HS-5 (cell line): Measurements from ENCODE around the gene PGM3.

Experiments used
- DNase-seq: peaks from one replicate; pipeline ENCODE4 v3.0.0-alpha.2; 2012; ENCODE audit warnings: low read depth

Gene PGM3

DNA sequence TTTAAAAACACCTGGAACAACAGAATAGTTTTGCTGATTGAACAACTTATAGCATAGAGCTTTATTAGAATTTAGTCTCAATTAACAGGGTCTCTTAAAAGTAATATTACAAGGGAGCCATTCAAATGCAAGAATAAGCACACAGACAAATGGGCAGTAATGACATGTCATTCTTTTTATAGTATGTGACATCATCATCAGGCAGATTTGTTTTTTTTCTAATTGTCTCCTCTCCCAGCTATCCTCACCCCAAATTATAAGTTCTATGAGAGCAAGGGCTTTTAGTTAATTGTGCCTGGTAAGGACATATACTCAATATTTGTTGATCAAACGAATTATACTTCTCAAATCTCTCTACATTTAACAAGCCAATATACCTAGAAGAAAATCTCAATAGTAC, 11.0 kb downstream of the PGM3 start:
- no peak for DNase-seq

- no peak for DNase-seq
Observed at GRCh38 chr6:83180426-83180950, 12.6 kb downstream of the PGM3 start.

DNA sequence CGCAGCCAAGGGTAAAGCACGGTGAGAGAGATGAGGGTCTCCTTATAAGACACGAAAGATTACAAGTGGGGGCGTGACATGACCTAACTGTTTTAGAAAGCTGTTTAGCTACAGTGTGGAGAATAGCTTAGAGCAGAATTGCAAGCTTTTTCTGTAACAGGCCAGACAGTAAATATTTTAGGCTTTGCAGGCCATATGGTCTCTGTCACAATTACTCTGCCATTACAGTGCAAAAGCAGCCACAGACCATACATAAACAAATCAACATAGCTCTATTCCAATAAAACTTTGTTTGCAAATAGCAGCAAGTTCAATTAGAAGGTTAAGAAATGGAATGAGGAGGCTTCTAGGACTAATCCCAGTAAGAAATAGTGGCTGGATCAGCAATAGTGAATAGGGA, 16.8 kb downstream of the PGM3 start:
- no peak for DNase-seq

- DNase-seq: no peak
Observed at GRCh38 chr6:83169511-83169910, 23.6 kb downstream of the PGM3 start.

- no peak for DNase-seq
Observed at GRCh38 chr6:83169106-83169505, 24.0 kb downstream of the PGM3 start.

DNA sequence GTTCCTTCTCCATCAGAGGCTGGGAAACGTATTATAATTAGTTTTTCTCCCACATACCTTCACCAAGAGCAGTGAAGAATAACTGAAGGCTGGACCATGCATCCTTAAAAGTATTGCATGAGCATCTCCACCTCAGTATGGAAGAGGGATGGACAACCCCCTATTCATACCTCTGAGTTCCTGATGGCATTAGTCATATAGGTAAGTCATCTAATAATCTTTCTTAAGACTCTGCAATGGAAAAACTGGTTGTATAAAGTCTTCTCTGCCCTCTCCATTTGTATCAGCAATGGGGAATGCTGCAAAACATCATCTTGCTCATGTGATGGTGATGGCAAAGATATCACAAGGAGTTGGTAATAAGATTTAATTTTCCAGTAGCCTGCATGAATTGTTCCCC, 24.5 kb downstream of the PGM3 start:
- DNase-seq: no peak

DNA sequence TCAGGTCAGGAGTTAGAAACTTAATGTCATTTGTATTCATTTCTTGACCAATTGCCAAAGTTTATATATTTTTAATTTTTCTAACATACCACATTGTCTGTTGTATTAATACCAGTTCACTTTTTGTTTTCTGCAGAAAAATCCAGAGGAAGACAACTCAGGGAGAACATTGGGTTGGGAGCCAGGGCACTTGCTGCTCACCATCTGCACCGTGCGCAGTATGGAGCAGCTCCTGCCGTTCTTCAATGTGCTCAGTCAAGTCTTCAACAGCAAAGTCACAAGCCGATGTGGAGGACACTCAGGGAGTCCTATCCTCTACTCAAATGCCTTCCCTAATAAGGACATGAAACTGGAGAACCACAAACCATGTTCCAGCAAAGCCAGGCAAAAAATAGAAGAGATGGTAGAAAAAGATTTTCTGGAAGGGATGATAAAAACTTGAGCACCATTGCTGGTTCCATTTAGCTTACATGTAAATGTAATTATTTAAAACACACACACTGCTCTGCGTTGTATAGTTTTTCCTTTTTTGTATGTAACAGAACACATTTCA, 25.3 kb downstream of the PGM3 start:
- DNase-seq: no peak

DNA sequence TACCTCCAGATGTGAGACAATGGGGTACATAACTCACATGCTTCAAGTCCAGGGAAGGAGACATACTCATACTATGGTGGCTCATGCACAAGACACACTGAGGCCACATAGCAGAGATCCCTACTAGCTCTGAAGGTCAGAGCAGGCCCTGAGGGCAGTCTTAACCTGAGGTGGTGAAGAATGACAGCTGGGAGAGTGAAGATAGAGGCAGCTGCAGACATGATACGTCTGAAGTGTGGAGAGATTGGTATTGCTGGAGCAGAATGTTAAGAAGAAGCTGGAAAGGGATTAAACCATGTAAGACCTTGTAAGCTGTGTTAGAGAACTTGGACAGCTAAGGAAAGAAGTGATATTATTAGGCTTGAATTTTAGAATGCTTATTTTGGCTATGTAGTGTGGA, 32.9 kb downstream of the PGM3 start:
- no peak for DNase-seq

GRCh38 chr6:83155794-83156193, 37.3 kb downstream of the PGM3 start:
- no peak for DNase-seq

GRCh38 chr6:83153883-83154521, 39.1 kb downstream of the PGM3 start:
- no peak for DNase-seq

DNA sequence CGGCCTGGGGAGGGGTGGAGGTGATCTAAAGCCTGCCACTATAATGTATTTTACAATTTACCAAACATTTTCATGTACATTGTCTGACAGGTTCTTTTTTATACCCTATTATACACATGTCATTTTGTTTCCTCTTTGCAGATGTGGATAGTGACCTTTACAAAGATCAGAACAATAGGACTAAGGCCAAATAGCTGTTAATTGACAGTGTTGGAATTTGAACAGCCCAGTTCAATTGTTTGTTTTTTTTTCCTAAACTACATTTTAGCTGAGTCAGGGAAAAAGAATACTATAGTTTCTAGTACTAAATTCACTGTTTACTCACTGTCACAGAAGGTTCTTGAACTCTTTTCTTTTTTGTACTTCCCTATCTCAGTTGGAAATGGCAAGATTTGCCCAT, 40.2 kb downstream of the PGM3 start:
- no peak for DNase-seq

- DNase-seq: no peak
Observed at GRCh38 chr6:83151114-83151513, 42.0 kb downstream of the PGM3 start.

DNA sequence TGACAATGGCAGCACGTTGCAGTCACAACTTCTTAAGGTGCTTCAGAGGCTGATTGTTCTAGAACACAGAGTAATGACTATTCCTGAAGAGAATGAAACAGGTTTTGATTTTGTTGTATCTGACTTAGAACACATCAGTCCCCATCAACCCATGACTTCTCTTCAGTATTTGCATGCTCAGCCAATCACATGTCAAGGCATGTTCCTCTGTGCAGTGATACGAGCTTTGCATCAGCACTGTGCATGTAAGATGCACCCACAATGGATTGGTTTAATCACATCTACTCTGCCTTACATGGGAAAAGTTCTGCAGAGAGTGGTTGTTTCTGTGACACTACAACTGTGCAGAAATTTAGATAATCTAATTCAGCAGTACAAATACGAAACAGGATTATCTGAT, 54.3 kb downstream of the PGM3 start:
- no peak for DNase-seq

GRCh38 chr6:83138118-83138722, 54.8 kb downstream of the PGM3 start:
- no peak for DNase-seq

- DNase-seq: no peak
Observed at GRCh38 chr6:83132121-83132520, 60.9 kb downstream of the PGM3 start.

DNA sequence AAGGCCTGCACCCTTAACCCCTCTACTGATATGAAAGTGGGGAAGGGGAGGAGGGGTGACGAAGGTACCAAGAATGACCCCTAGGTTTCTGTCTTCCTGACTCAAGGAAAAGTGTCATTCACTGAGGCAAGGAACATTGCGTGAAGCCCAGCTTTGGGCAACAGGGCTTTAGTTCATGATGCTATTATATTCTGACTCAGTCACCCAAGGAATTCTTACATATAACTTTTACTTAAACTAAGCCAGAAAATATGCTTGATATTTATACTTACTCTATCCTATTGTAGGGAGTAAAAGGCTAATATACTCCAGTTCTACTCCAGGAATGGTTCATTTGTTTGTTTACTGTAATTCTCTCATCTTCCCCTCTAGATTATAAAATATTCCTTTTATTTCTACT, 65.1 kb downstream of the PGM3 start:
- DNase-seq: no peak

DNA sequence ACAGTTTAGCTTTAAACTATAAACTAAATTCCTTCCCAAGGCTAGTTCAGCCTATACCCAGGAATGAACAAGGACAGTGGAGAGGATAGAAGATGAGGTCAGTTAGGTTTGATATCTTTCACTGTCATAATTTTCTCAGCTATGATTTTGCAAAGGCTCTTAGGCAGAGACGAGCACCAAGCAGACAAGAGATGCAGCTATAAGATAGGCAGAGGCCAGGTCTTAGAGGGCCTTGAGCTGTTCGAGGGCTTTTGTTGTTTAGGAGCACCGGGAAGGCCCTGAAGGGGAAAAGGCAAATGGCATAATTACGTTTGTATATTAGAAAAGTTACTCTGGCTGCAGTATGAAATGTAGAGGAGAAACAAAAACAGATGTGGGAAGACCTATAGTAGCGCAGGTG, 65.8 kb downstream of the PGM3 start:
- no peak for DNase-seq

- no peak for DNase-seq
Observed at GRCh38 chr6:83126807-83127206, 66.3 kb downstream of the PGM3 start.

- DNase-seq: no peak
Observed at GRCh38 chr6:83126223-83126622, 66.8 kb downstream of the PGM3 start.

- DNase-seq: no peak
Observed at GRCh38 chr6:83125425-83125824, 67.6 kb downstream of the PGM3 start.

DNA sequence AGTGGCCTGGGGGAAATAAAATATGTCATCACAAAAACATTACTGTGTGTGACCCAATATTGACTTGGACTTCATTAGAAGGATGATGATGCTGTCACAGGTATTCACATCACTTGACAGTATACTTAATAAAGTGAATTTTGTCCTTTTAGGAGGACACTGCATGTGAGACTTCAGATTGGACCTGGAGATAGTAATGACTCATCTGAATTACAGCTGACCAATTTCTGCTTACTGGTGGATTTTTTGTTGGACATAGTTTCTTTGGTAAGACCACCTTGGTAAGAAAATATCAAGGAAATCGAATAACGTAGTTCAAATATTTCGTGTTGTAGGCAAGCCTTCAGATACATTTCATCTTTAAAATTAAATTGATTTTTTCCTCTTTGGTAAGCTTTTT, 68.5 kb downstream of the PGM3 start:
- no peak for DNase-seq

GRCh38 chr6:83119742-83120300, 73.2 kb downstream of the PGM3 start:
- no peak for DNase-seq

DNA sequence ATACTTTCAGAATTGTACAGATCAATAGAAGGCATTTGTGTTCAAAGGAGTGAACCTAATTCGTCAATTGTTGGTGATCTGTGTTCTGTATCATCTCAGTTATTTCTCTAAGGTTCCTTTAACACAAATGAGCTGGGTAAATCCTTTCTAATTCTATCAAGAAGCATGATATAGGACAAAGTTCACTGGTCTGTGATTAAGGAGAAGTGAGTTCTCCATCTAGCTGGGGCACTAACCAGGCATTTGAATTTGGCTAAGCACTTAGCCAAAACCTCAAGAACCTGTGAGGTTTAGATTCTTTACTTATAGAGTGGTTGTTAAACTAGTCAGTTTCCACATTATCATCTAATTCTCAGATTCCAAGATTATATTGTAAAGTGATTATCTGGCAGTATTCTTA, 75.3 kb downstream of the PGM3 start:
- no peak for DNase-seq
